ENCODE measurements around the gene OPCML. TPM values are rescaled to one million over a fixed set of nuclear protein-coding genes. Genes with fewer than 3 reads are reported as not detected.

OPCML gene
- polyA plus RNA-seq, 1 donor (not counting 4 experiments of a cell fraction or from before 2014, with no cell fraction given), result 0.04 TPM

- H3K4me1 ChIP-seq (ENCODE audit: control insufficient read depth, extremely low read depth, insufficient read depth, low read length), result no peaks in the 10 kb centered on the region
- no peak for FAIRE-seq
- H3K27ac ChIP-seq (ENCODE audit: control insufficient read depth, insufficient read depth, low read length), result no peak overlapping the region
- no peak overlapping the region for H3K4me3 ChIP-seq (ENCODE audit: control insufficient read depth in 2 of 3, extremely low read depth in 1 of 3, insufficient read depth in 2 of 3, low read depth in 1 of 3, low read length in 3 of 3)
- no peaks in the 10 kb centered on the region for H4K20me1 ChIP-seq (ENCODE audit: control insufficient read depth, extremely low read depth, insufficient read depth, low read length)
- no peaks in the 10 kb centered on the region for H3K9me3 ChIP-seq (ENCODE audit: control insufficient read depth, low read depth, low read length)
- H3K9me1 ChIP-seq (ENCODE audit: control insufficient read depth, extremely low read depth, insufficient read depth, low read length), result no peaks in the 10 kb centered on the region
- no peak overlapping the region for H3K9ac ChIP-seq (ENCODE audit: control insufficient read depth, extremely low read depth, insufficient read depth, low read length)
- H3K27me3 ChIP-seq (ENCODE audit: control insufficient read depth, extremely low read depth, insufficient read depth, low read length), result no peaks in the 10 kb centered on the region
- dilution Hi-C loops (cut with MboI; ENCODE audit: extremely low pct_ligation_motif_present, low sequenced_read_pairs), result no loop called here
- no peak overlapping the region for H2AFZ ChIP-seq (ENCODE audit: control insufficient read depth, low read length)
- no peak for DNase-seq (ENCODE audit: low read depth, low spot score)
- H3K79me2 ChIP-seq (ENCODE audit: control insufficient read depth, insufficient read depth, low read length), result no peaks in the 10 kb centered on the region
- TF ChIP-seq CTCF (optimal IDR thresholded peaks at IDR 0.05 in 1 of 3, IDR thresholded peaks at IDR 0.05 in 1 of 3, conservative IDR thresholded peaks at IDR 0.05 in 1 of 3; ENCODE audit: extremely low read depth in 1 of 3, insufficient read depth in 2 of 3, low read length in 3 of 3) (no peak), EZH2 (IDR thresholded peaks at IDR 0.05; ENCODE audit: low read length) (no peak)
- H3K36me3 ChIP-seq (ENCODE audit: control insufficient read depth in 2 of 2, extremely low read depth in 1 of 2, insufficient read depth in 2 of 2, low read length in 2 of 2), result no peaks in the 10 kb centered on the region
- H3K4me2 ChIP-seq (ENCODE audit: control insufficient read depth, extremely low read depth, insufficient read depth, low read depth, low read length), result no peak overlapping the region
Measured at GRCh38 chr11:133403900-133404299, 128.4 kb downstream of the OPCML start.

GRCh38 chr11:133402551-133402950 lies 129.8 kb downstream of the OPCML start:
- Histone ChIP-seq H3K27me3 (ENCODE audit: control insufficient read depth, extremely low read depth, insufficient read depth, low read length) (no peaks in the 10 kb centered on the region), H3K4me2 (ENCODE audit: control insufficient read depth, extremely low read depth, insufficient read depth, low read depth, low read length) (no peak overlapping the region), H3K9me3 (ENCODE audit: control insufficient read depth, low read depth, low read length) (no peaks in the 10 kb centered on the region), H3K9me1 (ENCODE audit: control insufficient read depth, extremely low read depth, insufficient read depth, low read length) (no peaks in the 10 kb centered on the region), H2AFZ (ENCODE audit: control insufficient read depth, low read length) (no peak overlapping the region), H3K79me2 (ENCODE audit: control insufficient read depth, insufficient read depth, low read length) (no peaks in the 10 kb centered on the region), H3K4me1 (ENCODE audit: control insufficient read depth, extremely low read depth, insufficient read depth, low read length) (no peaks in the 10 kb centered on the region), H3K9ac (ENCODE audit: control insufficient read depth, extremely low read depth, insufficient read depth, low read length) (no peak overlapping the region), H4K20me1 (ENCODE audit: control insufficient read depth, extremely low read depth, insufficient read depth, low read length) (no peaks in the 10 kb centered on the region), H3K27ac (ENCODE audit: control insufficient read depth, insufficient read depth, low read length) (no peak overlapping the region), H3K36me3 (ENCODE audit: control insufficient read depth in 2 of 2, extremely low read depth in 1 of 2, insufficient read depth in 2 of 2, low read length in 2 of 2) (no peaks in the 10 kb centered on the region), H3K4me3 (ENCODE audit: control insufficient read depth in 2 of 3, extremely low read depth in 1 of 3, insufficient read depth in 2 of 3, low read depth in 1 of 3, low read length in 3 of 3) (no peak overlapping the region)
- FAIRE-seq (no peak), DNase-seq (ENCODE audit: low read depth, low spot score) (no peak)
- dilution Hi-C loops (cut with MboI; ENCODE audit: extremely low pct_ligation_motif_present, low sequenced_read_pairs), result no loop called here
- TF ChIP-seq CTCF (optimal IDR thresholded peaks at IDR 0.05 in 1 of 3, IDR thresholded peaks at IDR 0.05 in 1 of 3, conservative IDR thresholded peaks at IDR 0.05 in 1 of 3; ENCODE audit: extremely low read depth in 1 of 3, insufficient read depth in 2 of 3, low read length in 3 of 3), result no peak
- no peak for TF ChIP-seq EZH2 (IDR thresholded peaks at IDR 0.05; ENCODE audit: low read length)

Measured in keratinocyte (primary cell).